CD8-positive, alpha-beta memory T cell (primary cell): ENCODE data around the gene GALNS. TPM values are rescaled to one million over a fixed set of nuclear protein-coding genes. Genes with fewer than 3 reads are reported as not detected.

Source experiments
- CTCF ChIA-PET: fragments of 350-600 bp; sonication (Branson Sonifier 250); formaldehyde crosslinking; loops from one replicate; lab custom pipeline; 2021; ENCODE audit warnings: antibody characterized with exemption; lab: Charles Lee
- POLR2A ChIA-PET: fragments of 350-600 bp; sonication (Branson Sonifier 250); formaldehyde crosslinking; loops from one replicate; lab custom pipeline; 2021; ENCODE audit warnings: antibody characterized with exemption; lab: Charles Lee
- DNase-seq, 5 donors: peaks; one replicate each; pipeline versions ENCODE4 v3.0.0 to v3.0.0-alpha.2; 2020 to 2022; ENCODE audit warnings: mixed read lengths in 1 of 5
- H3K27ac ChIP-seq: one replicate; pipeline ENCODE4 v1.7.0; 2013; ENCODE audit warnings: low read depth, mild to moderate bottlenecking, low read length, moderate library complexity
- H3K27me3 ChIP-seq: 2 replicates; pipeline ENCODE4 v1.7.0; 2013; ENCODE audit warnings: low read length, mild to moderate bottlenecking; ENCODE audit not compliant: insufficient read depth, poor library complexity, severe bottlenecking
- H3K36me3 ChIP-seq: 2 replicates; pipeline ENCODE4 v1.7.0; 2013; ENCODE audit warnings: mild to moderate bottlenecking, low read length, moderate library complexity; ENCODE audit not compliant: insufficient read depth
- H3K4me1 ChIP-seq: 2 replicates; pipeline ENCODE4 v1.7.0; 2013; ENCODE audit warnings: mild to moderate bottlenecking, low read length, moderate library complexity; ENCODE audit not compliant: insufficient read depth
- H3K4me3 ChIP-seq: 2 replicates; pipeline ENCODE4 v1.7.0; 2013; ENCODE audit warnings: mild to moderate bottlenecking, low read length
- H3K9me3 ChIP-seq: 2 replicates; pipeline ENCODE4 v1.7.0; 2013; ENCODE audit warnings: mild to moderate bottlenecking, low read length
- H3K27ac Mint-ChIP-seq, 8 donors: one replicate each; pipeline ENCODE4 v1.8.0; 2020 to 2021; ENCODE audit warnings: mixed read lengths in 8 of 8, mild to moderate bottlenecking in 6 of 8, inconsistent platforms in 3 of 8, moderate library complexity in 3 of 8
- H3K27me3 Mint-ChIP-seq, 2 donors: one replicate each; pipeline ENCODE4 v1.8.0; 2020 to 2021; ENCODE audit warnings: mixed read lengths in 2 of 2, mild to moderate bottlenecking in 1 of 2, moderate library complexity in 1 of 2
- H3K36me3 Mint-ChIP-seq, 3 donors: one replicate each; pipeline ENCODE4 v1.8.0; 2020 to 2021; ENCODE audit warnings: mixed read lengths in 3 of 3, inconsistent platforms in 1 of 3, mild to moderate bottlenecking in 1 of 3
- H3K4me1 Mint-ChIP-seq, 3 donors: one replicate each; pipeline ENCODE4 v1.8.0; 2020 to 2021; ENCODE audit warnings: mixed read lengths in 3 of 3, inconsistent platforms in 1 of 3, mild to moderate bottlenecking in 1 of 3
- H3K4me3 Mint-ChIP-seq, 7 donors: one replicate each; pipeline ENCODE4 v1.8.0; 2020 to 2021; ENCODE audit warnings: mixed read lengths in 7 of 7, mild to moderate bottlenecking in 6 of 7, moderate library complexity in 4 of 7, inconsistent platforms in 2 of 7
- H3K9me3 Mint-ChIP-seq, 5 donors: one replicate each; pipeline ENCODE4 v1.8.0; 2020 to 2022; ENCODE audit warnings: mixed read lengths in 5 of 5, mild to moderate bottlenecking in 3 of 5, moderate library complexity in 2 of 5, inconsistent platforms in 1 of 5
- polyA plus RNA-seq: library from polyadenylated mRNA; unstranded; fragments of 300-500 nt; fragmentation: Illumina TruSeq; gene quantifications from one replicate; pipeline ENCODE4 v1.2.3, GENCODE V29; 2021
- total RNA-seq, 2 experiments: library from RNA; stranded (reverse); gene quantifications; one replicate each; pipeline ENCODE4 v1.2.3, GENCODE V29; 2021

Gene GALNS
- total and polyA plus RNA-seq, 3 experiments from 2014 or later, result 13.0 to 22.5 (median 19.2) TPM

GRCh38 chr16:88812513-88813268 lies 44.1 kb downstream of the GALNS start:
- no peak for DNase-seq
- Histone ChIP-seq H3K9me3 (no peaks in the 10 kb centered on the region), H3K27ac (peak overlapping the region; percentile 78), H3K27me3 (no peaks in the 10 kb centered on the region), H3K36me3 (peaks cover 9% of the 10 kb centered on the region), H3K4me1 (peaks cover 14% of the 10 kb centered on the region), H3K4me3 (peak overlapping the region; percentile 74)
- Mint-ChIP-seq H3K4me3 (peak overlapping the region; percentile 67 to 86 (median 78)), H3K4me1 (peaks cover 8 to 35% (median 17%) of the 10 kb centered on the region in 3 donors), H3K36me3 (peaks cover 0 to 23% (median 0%) of the 10 kb centered on the region in 3 donors), H3K9me3 (no peaks in the 10 kb centered on the region), H3K27ac (peak overlapping the region in 7 of 8 donors; percentile 36 to 92 (median 70)), H3K27me3 (peaks cover 0 to 4% of the 10 kb centered on the region in 2 donors)
- ChIA-PET POLR2A (interaction anchor here (0.5 to 1.8 kb wide), 9 partner anchors 10 to 217 kb away, joined by 3 to 8 read pairs (median 5); partner anchors contain the start of genes CDT1, GALNS and TRAPPC2L), CTCF (interaction anchor here (1.0 to 3.9 kb wide), 9 partner anchors 10 to 403 kb away, joined by 3 to 23 read pairs (median 5); partner anchors contain the start of genes GALNS and TRAPPC2L)

- H3K27ac Mint-ChIP-seq, result peak within 1 kb of the TSS; percentile 72 to 98 (median 95)
- Histone ChIP-seq H3K4me3 (peak within 1 kb of the TSS; percentile 74), H3K9me3 (no peaks in the 10 kb centered on the region), H3K27ac (peak within 1 kb of the TSS; percentile 78), H3K36me3 (peaks cover 9% of the 10 kb centered on the region), H3K27me3 (no peaks in the 10 kb centered on the region), H3K4me1 (peaks cover 14% of the 10 kb centered on the region)
- peak within 1 kb of the TSS; percentile 84 to 99 (median 96) for H3K4me3 Mint-ChIP-seq
- peaks cover 0 to 23% (median 0%) of the 10 kb centered on the region in 3 donors for H3K36me3 Mint-ChIP-seq
- DNase-seq, result peak; percentile 94 to 98 (median 96)
- CTCF ChIA-PET, result interaction anchor here (0.6 to 3.9 kb wide), 13 partner anchors 9 to 404 kb away, joined by 3 to 23 read pairs (median 4); partner anchors contain the start of genes GALNS and TRAPPC2L
- H3K27me3 Mint-ChIP-seq, result peaks cover 0 to 4% of the 10 kb centered on the region in 2 donors
- peaks cover 8 to 35% (median 17%) of the 10 kb centered on the region in 3 donors for H3K4me1 Mint-ChIP-seq
- POLR2A ChIA-PET, result interaction anchor here (0.6 to 3.3 kb wide), 9 partner anchors 9 to 429 kb away, joined by 3 to 19 read pairs (median 5); partner anchors contain the start of genes CDT1, GALNS and TRAPPC2L
- no peaks in the 10 kb centered on the region for H3K9me3 Mint-ChIP-seq
These were observed 44.8 kb downstream of the GALNS start, which contains the start of gene APRT for GRCh38 chr16:88811769-88812512. Gene APRT (minus strand): TSS chr16:88811928. CDS start chr16:88811899, 29 bp downstream.

- Mint-ChIP-seq H3K4me3 (peak overlapping the region; percentile 82 to 99 (median 85)), H3K36me3 (peaks cover 0 to 23% (median 0%) of the 10 kb centered on the region in 3 donors), H3K9me3 (no peaks in the 10 kb centered on the region), H3K27me3 (peaks cover 0 to 4% of the 10 kb centered on the region in 2 donors), H3K27ac (peak overlapping the region; percentile 72 to 94 (median 88)), H3K4me1 (peaks cover 8 to 35% (median 17%) of the 10 kb centered on the region in 3 donors)
- Histone ChIP-seq H3K4me1 (peaks cover 14% of the 10 kb centered on the region), H3K27me3 (no peaks in the 10 kb centered on the region), H3K27ac (peak overlapping the region; percentile 78), H3K36me3 (peaks cover 9% of the 10 kb centered on the region), H3K4me3 (peak overlapping the region; percentile 74), H3K9me3 (no peaks in the 10 kb centered on the region)
- DNase-seq, result peak; percentile 58 to 80 (median 67)
- CTCF ChIA-PET, result interaction anchor here (0.6 to 3.9 kb wide), 17 partner anchors 8 to 889 kb away, joined by 3 to 23 read pairs (median 4); partner anchors contain the start of genes GALNS, TRAPPC2L and ZNF778
- POLR2A ChIA-PET, result interaction anchor here (0.6 to 3.3 kb wide), 10 partner anchors 8 to 430 kb away, joined by 3 to 19 read pairs (median 5); partner anchors contain the start of genes CDT1, GALNS and TRAPPC2L
These were observed 45.6 kb downstream of the GALNS start for GRCh38 chr16:88810912-88811768.

- CTCF ChIA-PET, result interaction anchor here (0.6 to 3.9 kb wide), 12 partner anchors 10 to 890 kb away, joined by 3 to 23 read pairs (median 4); partner anchors contain the start of gene ZNF778
- Histone ChIP-seq H3K9me3 (no peaks in the 10 kb centered on the region), H3K27ac (peak overlapping the region; percentile 78), H3K4me1 (peaks cover 14% of the 10 kb centered on the region), H3K27me3 (no peaks in the 10 kb centered on the region), H3K36me3 (peaks cover 9% of the 10 kb centered on the region), H3K4me3 (peak overlapping the region; percentile 74)
- no peaks in the 10 kb centered on the region for H3K9me3 Mint-ChIP-seq
- peak overlapping the region; percentile 37 to 94 (median 69) for H3K27ac Mint-ChIP-seq
- H3K36me3 Mint-ChIP-seq, result peaks cover 0 to 23% (median 0%) of the 10 kb centered on the region in 3 donors
- H3K27me3 Mint-ChIP-seq, result peaks cover 0 to 4% of the 10 kb centered on the region in 2 donors
- peaks cover 8 to 35% (median 17%) of the 10 kb centered on the region in 3 donors for H3K4me1 Mint-ChIP-seq
- DNase-seq, result no peak
- peak overlapping the region; percentile 82 to 99 (median 85) for H3K4me3 Mint-ChIP-seq
- POLR2A ChIA-PET, result interaction anchor here (0.7 to 3.3 kb wide), 4 partner anchors 28 to 107 kb away, joined by 3 to 19 read pairs (median 3); partner anchors contain the start of genes CTU2 and RNF166
These were observed 46.4 kb downstream of the GALNS start for GRCh38 chr16:88810166-88810911.

- no peaks in the 10 kb centered on the region for H3K9me3 ChIP-seq
- peaks cover 9% of the 10 kb centered on the region for H3K36me3 ChIP-seq
- Mint-ChIP-seq H3K27ac (peak overlapping the region in 3 of 8 donors; percentile 63 to 83 (median 70)), H3K9me3 (no peaks in the 10 kb centered on the region), H3K27me3 (peaks cover 0 to 4% of the 10 kb centered on the region in 2 donors), H3K4me3 (peak overlapping the region in 3 of 7 donors; percentile 28 to 99 (median 87)), H3K36me3 (peaks cover 0 to 23% (median 0%) of the 10 kb centered on the region in 3 donors), H3K4me1 (peaks cover 8 to 35% (median 17%) of the 10 kb centered on the region in 3 donors)
- H3K27me3 ChIP-seq, result no peaks in the 10 kb centered on the region
- H3K4me3 ChIP-seq, result no peak overlapping the region
- H3K4me1 ChIP-seq, result peaks cover 17% of the 10 kb centered on the region
- ChIA-PET POLR2A (interaction anchor here (0.7 to 3.3 kb wide), 3 partner anchors 10 to 103 kb away, joined by 3 to 19 read pairs (median 3); partner anchors contain the start of genes CTU2 and RNF166), CTCF (interaction anchor here (0.9 to 4.9 kb wide), 8 partner anchors 9 to 358 kb away, joined by 3 to 18 read pairs (median 4); no protein-coding TSS in a partner anchor)
- peak overlapping the region; percentile 78 for H3K27ac ChIP-seq
- no peak for DNase-seq
These were observed 47.0 kb downstream of the GALNS start for GRCh38 chr16:88809676-88810165.

GRCh38 chr16:88809068-88809675 lies 47.6 kb downstream of the GALNS start:
- Mint-ChIP-seq H3K27me3 (peaks cover 0 to 4% of the 10 kb centered on the region in 2 donors), H3K36me3 (peaks cover 0 to 23% (median 0%) of the 10 kb centered on the region in 3 donors), H3K27ac (peak overlapping the region in 3 of 8 donors; percentile 29 to 83 (median 70)), H3K4me1 (peaks cover 8 to 38% (median 17%) of the 10 kb centered on the region in 3 donors), H3K4me3 (peak overlapping the region in 4 of 7 donors; percentile 28 to 75 (median 40)), H3K9me3 (no peaks in the 10 kb centered on the region)
- ChIA-PET CTCF (interaction anchor here (0.9 to 4.9 kb wide), 6 partner anchors 9 to 129 kb away, joined by 3 to 18 read pairs (median 4); no protein-coding TSS in a partner anchor), POLR2A (interaction anchor here (1.0 to 3.3 kb wide), 2 partner anchors 9 to 27 kb away, joined by 3 to 19 read pairs; no protein-coding TSS in a partner anchor)
- H3K36me3 ChIP-seq, result peaks cover 9% of the 10 kb centered on the region
- no peaks in the 10 kb centered on the region for H3K27me3 ChIP-seq
- DNase-seq, result no peak
- H3K4me1 ChIP-seq, result peaks cover 23% of the 10 kb centered on the region
- H3K4me3 ChIP-seq, result no peak overlapping the region
- H3K27ac ChIP-seq, result no peak overlapping the region
- no peaks in the 10 kb centered on the region for H3K9me3 ChIP-seq
